ENCODE measurements around the gene SLC26A6. TPM values are rescaled to one million over a fixed set of nuclear protein-coding genes. Genes with fewer than 3 reads are reported as not detected.

SLC26A6 gene
- total and polyA plus RNA-seq, 10 of the 15 experiments (the other 5 are each of a cell fraction or from before 2014, with no cell fraction given), result 2.1 to 24.9 (median 13.3) TPM

DNA sequence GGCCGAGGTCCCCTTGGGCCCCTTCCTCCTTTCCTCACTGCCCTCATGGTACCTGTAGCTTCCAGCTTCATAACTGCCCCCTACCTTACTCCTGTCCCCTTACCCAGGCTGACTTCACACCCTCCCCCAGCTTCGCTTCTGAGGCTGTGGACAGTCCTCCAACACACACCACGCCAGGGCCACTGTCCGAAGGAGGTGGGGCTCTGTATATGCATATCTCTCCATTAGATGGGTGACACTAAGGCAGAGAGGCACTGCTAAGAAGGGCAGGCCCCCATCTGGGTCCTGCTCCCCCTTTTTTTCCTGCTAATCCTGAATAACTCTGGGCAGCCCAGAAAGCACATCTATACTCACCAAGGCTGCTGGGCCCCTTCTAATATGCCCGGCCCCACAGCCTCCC is 39.1 kb downstream of the SLC26A6 start:
- H3K4me1 ChIP-seq (ENCODE audit: control insufficient read depth, insufficient read depth, low read length), result no peaks in the 10 kb centered on the region; the same call in 1 of the 2 replicates
- H3K27me3 ChIP-seq (replicated peaks in 1 of 2; ENCODE audit: control insufficient read depth in 2 of 2, insufficient read depth in 2 of 2, low read length in 1 of 2), result peaks cover 0 to 9% of the 10 kb centered on the region in 2 experiments; a peak in 2 of 4 replicates
- BruUV-seq (replicated peaks), result no TSS peak
- SMC1A ChIA-PET (ENCODE audit: uncharacterized antibody, unreplicated experiment), result no interaction called here
- H3K4me3 ChIP-seq, result no peak overlapping the region
- in situ Hi-C loops (cut with MboI) (no loop called here), intact Hi-C loops (cut with micrococcal nuclease; ENCODE audit: unreplicated experiment) (no loop called here)
- no peak overlapping the region for H3K4me2 ChIP-seq (ENCODE audit: control insufficient read depth, insufficient read depth)
- CTCF ChIA-PET, result interaction anchor here (0.6 kb wide), 1 partner anchor 17 kb away, joined by 3 read pairs; no protein-coding TSS in a partner anchor
- H4K20me1 ChIP-seq (ENCODE audit: control insufficient read depth, insufficient read depth), result no peaks in the 10 kb centered on the region
- FAIRE-seq, result no peak
- POLR2A ChIA-PET, result no interaction called here
- DNase-seq (ENCODE audit: low read depth, low spot score), result no peak
- H3K36me3 ChIP-seq (ENCODE audit: control insufficient read depth in 2 of 2, insufficient read depth in 2 of 2, low read length in 1 of 2), result peaks cover 16 to 25% of the 10 kb centered on the region in 2 experiments
- no peak overlapping the region for H3K9ac ChIP-seq (ENCODE audit: control insufficient read depth, insufficient read depth, low read length)
- TF ChIP-seq, protein P1, sequence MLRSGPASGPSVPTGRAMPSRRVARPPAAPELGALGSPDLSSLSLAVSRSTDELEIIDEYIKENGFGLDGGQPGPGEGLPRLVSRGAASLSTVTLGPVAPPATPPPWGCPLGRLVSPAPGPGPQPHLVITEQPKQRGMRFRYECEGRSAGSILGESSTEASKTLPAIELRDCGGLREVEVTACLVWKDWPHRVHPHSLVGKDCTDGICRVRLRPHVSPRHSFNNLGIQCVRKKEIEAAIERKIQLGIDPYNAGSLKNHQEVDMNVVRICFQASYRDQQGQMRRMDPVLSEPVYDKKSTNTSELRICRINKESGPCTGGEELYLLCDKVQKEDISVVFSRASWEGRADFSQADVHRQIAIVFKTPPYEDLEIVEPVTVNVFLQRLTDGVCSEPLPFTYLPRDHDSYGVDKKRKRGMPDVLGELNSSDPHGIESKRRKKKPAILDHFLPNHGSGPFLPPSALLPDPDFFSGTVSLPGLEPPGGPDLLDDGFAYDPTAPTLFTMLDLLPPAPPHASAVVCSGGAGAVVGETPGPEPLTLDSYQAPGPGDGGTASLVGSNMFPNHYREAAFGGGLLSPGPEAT (IDR thresholded peaks at IDR 0.05; ENCODE audit: low read depth), result no peak
- TF ChIP-seq POLR2A (IDR thresholded peaks at IDR 0.05; ENCODE audit: low read depth, low read length), result no peak; the same call in 1 of the 2 replicates
- TF ChIP-seq, protein P2, sequence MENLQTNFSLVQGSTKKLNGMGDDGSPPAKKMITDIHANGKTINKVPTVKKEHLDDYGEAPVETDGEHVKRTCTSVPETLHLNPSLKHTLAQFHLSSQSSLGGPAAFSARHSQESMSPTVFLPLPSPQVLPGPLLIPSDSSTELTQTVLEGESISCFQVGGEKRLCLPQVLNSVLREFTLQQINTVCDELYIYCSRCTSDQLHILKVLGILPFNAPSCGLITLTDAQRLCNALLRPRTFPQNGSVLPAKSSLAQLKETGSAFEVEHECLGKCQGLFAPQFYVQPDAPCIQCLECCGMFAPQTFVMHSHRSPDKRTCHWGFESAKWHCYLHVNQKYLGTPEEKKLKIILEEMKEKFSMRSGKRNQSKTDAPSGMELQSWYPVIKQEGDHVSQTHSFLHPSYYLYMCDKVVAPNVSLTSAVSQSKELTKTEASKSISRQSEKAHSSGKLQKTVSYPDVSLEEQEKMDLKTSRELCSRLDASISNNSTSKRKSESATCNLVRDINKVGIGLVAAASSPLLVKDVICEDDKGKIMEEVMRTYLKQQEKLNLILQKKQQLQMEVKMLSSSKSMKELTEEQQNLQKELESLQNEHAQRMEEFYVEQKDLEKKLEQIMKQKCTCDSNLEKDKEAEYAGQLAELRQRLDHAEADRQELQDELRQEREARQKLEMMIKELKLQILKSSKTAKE (IDR thresholded peaks at IDR 0.05; ENCODE audit: low read depth, poor library complexity, severe bottlenecking), result no peak
- RAD21 ChIA-PET (ENCODE audit: unreplicated experiment), result no interaction called here
- no peak overlapping the region for H2AFZ ChIP-seq (ENCODE audit: control insufficient read depth, low read depth, low read length)
- WGBS (ENCODE audit: insufficient coverage, insufficient replicate concordance, low lambda C conversion rate, missing lambda C conversion rate), result 61% methylated on average over 5 of the region's 5 CpGs
- no peaks in the 10 kb centered on the region for H3K79me2 ChIP-seq (ENCODE audit: control insufficient read depth, insufficient read depth, low read length)
- ATAC-seq, result no peak
- H3K27ac ChIP-seq (ENCODE audit: control insufficient read depth, insufficient read depth), result no peak overlapping the region
- H3K9me3 ChIP-seq (replicated peaks; ENCODE audit: control insufficient read depth, insufficient read depth, low read length), result no peaks in the 10 kb centered on the region
